Trophoblast cell (in vitro differentiated cells and primary cell): ENCODE data around the gene PARP3.

ENCODE experiments used
- DNase-seq, 2 donors: peaks; one replicate each; pipeline ENCODE4 v3.0.0-alpha.2; 2016
- H2AFZ ChIP-seq: 2 replicates; pipeline ENCODE4 v1.6.1; 2013; ENCODE audit warnings: low read length, moderate library complexity, mild to moderate bottlenecking; ENCODE audit not compliant: insufficient read depth, poor library complexity
- H2AK5ac ChIP-seq: 2 replicates; pipeline ENCODE4 v1.6.1; 2013; ENCODE audit warnings: mild to moderate bottlenecking, low read length
- H2BK120ac ChIP-seq: 2 replicates; pipeline ENCODE4 v1.6.1; 2013; ENCODE audit warnings: low read length, mild to moderate bottlenecking, moderate library complexity; ENCODE audit not compliant: insufficient read depth, poor library complexity
- H2BK12ac ChIP-seq: 2 replicates; pipeline ENCODE4 v1.6.1; 2013; ENCODE audit warnings: mild to moderate bottlenecking, low read length, moderate library complexity
- H2BK5ac ChIP-seq: 2 replicates; pipeline ENCODE4 v1.6.1; 2013; ENCODE audit warnings: low read length, low read depth, moderate library complexity, mild to moderate bottlenecking; ENCODE audit not compliant: poor library complexity
- H3K14ac ChIP-seq: 2 replicates; pipeline ENCODE4 v1.6.1; 2013; ENCODE audit warnings: mild to moderate bottlenecking, low read length
- H3K18ac ChIP-seq: 2 replicates; pipeline ENCODE4 v1.6.1; 2013; ENCODE audit warnings: mild to moderate bottlenecking, low read length
- H3K23ac ChIP-seq: 2 replicates; pipeline ENCODE4 v1.6.1; 2013; ENCODE audit warnings: low read length
- H3K27ac ChIP-seq: 2 replicates; pipeline ENCODE4 v1.5.1; 2013; ENCODE audit warnings: low read depth, mild to moderate bottlenecking, inconsistent platforms, low read length, moderate library complexity
- H3K27me3 ChIP-seq: 2 replicates; pipeline ENCODE4 v1.6.1; 2013; ENCODE audit warnings: inconsistent platforms, mild to moderate bottlenecking, low read length, moderate library complexity; ENCODE audit not compliant: insufficient read depth
- H3K36me3 ChIP-seq, 2 experiments: 1 replicate in 1 of 2; 2 replicates in 1 of 2; pipeline ENCODE4 v1.6.1; 2013; ENCODE audit warnings: low read length in 2 of 2, mild to moderate bottlenecking in 2 of 2, moderate library complexity in 1 of 2; ENCODE audit not compliant: insufficient read depth in 2 of 2, control insufficient read depth in 1 of 2
- H3K4ac ChIP-seq: 2 replicates; pipeline ENCODE4 v1.6.1; 2013; ENCODE audit warnings: low read depth, mild to moderate bottlenecking, low read length, moderate library complexity
- H3K4me1 ChIP-seq, 2 experiments: 1 replicate in 1 of 2; 2 replicates in 1 of 2; pipeline ENCODE4 v1.6.1; 2013; ENCODE audit warnings: low read length in 2 of 2, mild to moderate bottlenecking in 2 of 2, moderate library complexity in 1 of 2; ENCODE audit not compliant: insufficient read depth in 2 of 2, control insufficient read depth in 1 of 2
- H3K4me2 ChIP-seq: 2 replicates; pipeline ENCODE4 v1.6.1; 2013; ENCODE audit warnings: inconsistent platforms, mild to moderate bottlenecking, low read length, moderate library complexity
- H3K4me3 ChIP-seq: 2 replicates; pipeline ENCODE4 v1.5.1; 2013; ENCODE audit warnings: mild to moderate bottlenecking, low read depth, low read length, inconsistent platforms
- H3K79me1 ChIP-seq: one replicate; pipeline ENCODE4 v1.6.1; 2013; ENCODE audit warnings: low read length
- H3K79me2 ChIP-seq: 2 replicates; pipeline ENCODE4 v1.6.1; 2013; ENCODE audit warnings: low read length, mild to moderate bottlenecking; ENCODE audit not compliant: control insufficient read depth, insufficient read depth, poor library complexity
- H3K9ac ChIP-seq: 2 replicates; pipeline ENCODE4 v1.6.1; 2013; ENCODE audit warnings: mild to moderate bottlenecking, low read length
- H3K9me3 ChIP-seq: 2 replicates; pipeline ENCODE4 v1.6.1; 2013; ENCODE audit warnings: low read depth, mild to moderate bottlenecking, control low read depth, inconsistent platforms, low read length; ENCODE audit not compliant: insufficient read depth
- H4K12ac ChIP-seq: 2 replicates; pipeline ENCODE4 v1.6.1; 2013; ENCODE audit warnings: low read depth, mild to moderate bottlenecking, low read length, moderate library complexity
- H4K8ac ChIP-seq: 2 replicates; pipeline ENCODE4 v1.6.1; 2013; ENCODE audit warnings: low read depth, mild to moderate bottlenecking, low read length, moderate library complexity
- H4K91ac ChIP-seq: one replicate; pipeline ENCODE4 v1.6.1; 2013; ENCODE audit warnings: low read depth, mild to moderate bottlenecking, low read length, moderate library complexity
- WGBS: extraction: QIAGEN DNeasy Blood & Tissue Kit; methylation state at CpG from one replicate; pipeline ENCODE4 v1.1.7; 2013; ENCODE audit warnings: missing lambda C conversion rate; ENCODE audit not compliant: insufficient read length, insufficient coverage; ENCODE audit errors: extremely low coverage; 5-methylcytosine and 5-hydroxymethylcytosine counted together

PARP3 gene

DNA sequence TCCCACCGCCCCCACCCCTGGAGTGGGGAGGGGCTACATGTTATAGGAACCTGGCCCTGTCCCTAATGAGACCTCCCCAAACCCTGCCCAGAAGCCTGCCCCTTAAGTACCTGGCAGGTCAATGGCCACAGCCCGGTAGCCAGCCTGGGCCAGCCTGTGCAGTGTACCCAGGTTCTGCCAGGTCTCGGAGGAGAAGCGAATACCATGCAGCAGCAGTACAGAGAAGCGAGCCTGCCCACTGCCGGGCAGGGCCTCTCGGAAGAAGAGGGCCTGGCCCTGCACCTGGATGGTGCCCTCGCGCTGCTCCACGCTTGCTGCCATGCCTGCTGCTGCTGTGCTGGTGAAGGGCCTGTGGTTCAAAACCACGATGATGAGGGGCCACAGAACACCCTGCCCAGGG lies 29.2 kb downstream of the PARP3 start:
- H3K23ac ChIP-seq = no peak overlapping the region
- H2BK12ac ChIP-seq = no peak overlapping the region
- H2AK5ac ChIP-seq = no peak overlapping the region
- no peak overlapping the region for H3K27ac ChIP-seq
- H3K9me3 ChIP-seq = no peaks in the 10 kb centered on the region
- H2BK5ac ChIP-seq = no peak overlapping the region
- H3K18ac ChIP-seq = no peak overlapping the region
- peaks cover 28 to 36% of the 10 kb centered on the region in 2 experiments for H3K4me1 ChIP-seq
- no peaks in the 10 kb centered on the region for H3K27me3 ChIP-seq
- H3K4ac ChIP-seq = no peak overlapping the region
- H3K4me3 ChIP-seq = no peak overlapping the region
- no peak for DNase-seq
- H3K4me2 ChIP-seq = no peak overlapping the region
- H4K12ac ChIP-seq = no peak overlapping the region
- no peak overlapping the region for H2BK120ac ChIP-seq
- no peaks in the 10 kb centered on the region for H3K36me3 ChIP-seq
- no peak overlapping the region for H4K91ac ChIP-seq
- peaks cover 27% of the 10 kb centered on the region for H3K79me1 ChIP-seq
- WGBS = no CpG with 5 or more reads among the region's 11 CpGs
- H2AFZ ChIP-seq = no peak overlapping the region
- H4K8ac ChIP-seq = no peak overlapping the region
- H3K9ac ChIP-seq = no peak overlapping the region
- peaks cover 14% of the 10 kb centered on the region for H3K79me2 ChIP-seq
- H3K14ac ChIP-seq = no peak overlapping the region

DNA sequence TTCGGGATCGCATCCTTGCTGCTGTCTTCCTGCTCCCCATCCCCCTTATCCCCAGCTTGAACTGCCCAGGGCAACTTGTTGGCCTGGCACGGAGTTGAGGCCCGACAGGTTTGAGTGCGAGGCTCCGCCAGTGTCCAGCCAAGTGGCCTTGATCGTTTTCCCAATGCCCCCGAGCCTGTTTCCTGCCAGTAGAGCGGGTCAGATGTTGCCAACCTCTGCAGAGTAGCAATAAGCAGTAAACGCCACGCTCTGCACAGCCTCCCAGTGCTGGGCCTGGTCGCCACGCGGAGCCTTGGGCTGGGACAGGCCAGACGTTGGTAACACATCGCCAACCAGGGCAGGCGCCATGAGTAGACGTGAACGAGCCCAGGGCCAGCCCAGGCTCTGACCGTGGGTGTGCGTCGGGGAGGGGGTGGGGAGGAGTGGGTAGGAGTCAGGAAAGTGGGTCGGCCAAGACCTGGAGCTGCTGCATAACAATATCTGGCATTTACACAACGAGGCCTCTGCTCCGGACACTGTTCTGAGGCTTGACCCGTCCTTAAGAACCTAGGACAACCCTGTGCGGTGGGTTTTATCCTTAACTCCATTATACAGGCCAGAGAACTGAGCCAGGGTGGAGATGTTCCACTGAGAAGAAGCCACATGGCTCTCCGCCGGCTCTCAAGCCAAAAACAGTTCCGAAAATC lies 32.3 kb downstream of the PARP3 start:
- peak overlapping the region; percentile 24 for H3K9ac ChIP-seq

DNA sequence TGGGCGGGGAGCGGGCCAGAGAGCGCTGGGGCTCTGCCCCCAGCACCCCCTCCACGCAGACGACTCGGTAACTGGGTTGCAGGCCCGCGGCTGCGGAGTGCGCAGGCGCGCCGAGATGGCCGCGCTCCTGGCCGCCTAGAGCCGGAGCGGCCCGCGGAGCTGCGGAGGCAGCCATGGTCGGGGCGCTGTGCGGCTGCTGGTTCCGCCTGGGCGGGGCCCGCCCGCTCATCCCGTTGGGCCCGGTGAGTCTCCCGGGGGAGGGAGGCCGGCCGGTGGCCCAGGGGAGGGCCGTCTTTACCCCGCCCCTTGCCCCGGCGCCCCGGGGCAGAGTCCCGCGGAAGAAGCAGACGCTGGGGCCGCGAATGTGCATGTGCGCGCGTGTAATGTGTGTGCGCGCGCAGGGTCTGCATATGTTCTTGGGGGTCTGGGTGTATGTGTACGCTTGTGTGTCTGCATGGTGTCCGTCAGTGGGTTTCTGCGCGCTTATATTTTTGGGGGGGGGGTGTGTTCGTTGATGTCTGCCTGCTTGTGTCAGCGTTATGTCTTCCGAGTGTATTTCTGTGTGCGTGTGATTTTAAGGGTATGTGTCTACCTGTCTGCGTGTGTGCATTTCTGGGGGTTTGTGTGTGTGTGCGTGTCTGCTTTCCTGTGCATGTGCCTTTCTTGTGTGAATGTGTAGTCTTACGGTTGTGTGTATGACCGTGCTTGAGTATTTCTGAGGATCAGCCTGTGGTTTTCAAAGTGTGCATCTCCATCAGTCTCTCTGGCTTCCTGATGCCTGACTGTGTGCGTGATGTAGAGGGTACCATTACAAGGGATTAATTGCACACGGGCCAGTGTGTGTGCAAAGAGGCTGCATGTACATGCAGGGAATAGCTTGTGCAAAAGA lies 33.0 kb downstream of the PARP3 start, which contains the start of gene ABHD14A:
Gene ABHD14A (plus strand): TSS at position 102 of the 889 bp plus-strand sequence. CDS start 72 bp downstream, at position 174.
- H2BK120ac ChIP-seq = peak within 1 kb of the TSS; percentile 70
- H3K4me1 ChIP-seq = peaks cover 15 to 19% of the 10 kb centered on the region in 2 experiments
- H3K14ac ChIP-seq = peak within 1 kb of the TSS; percentile 54
- H3K27ac ChIP-seq = no peak within 1 kb of the TSS
- WGBS = no CpG with 5 or more reads among the region's 63 CpGs
- peaks cover 1% of the 10 kb centered on the region for H3K9me3 ChIP-seq
- H2AK5ac ChIP-seq = peak within 1 kb of the TSS; percentile 10
- H3K23ac ChIP-seq = no peak within 1 kb of the TSS
- no peak within 1 kb of the TSS for H3K4ac ChIP-seq
- H3K79me2 ChIP-seq = peaks cover 4% of the 10 kb centered on the region
- H4K91ac ChIP-seq = peak within 1 kb of the TSS; percentile 26
- H4K12ac ChIP-seq = peak within 1 kb of the TSS; percentile 62
- no peaks in the 10 kb centered on the region for H3K27me3 ChIP-seq
- no peak within 1 kb of the TSS for H2BK5ac ChIP-seq
- H3K4me2 ChIP-seq = peak within 1 kb of the TSS; percentile 79
- peak within 1 kb of the TSS; percentile 59 for H2AFZ ChIP-seq
- DNase-seq = peak; percentile 63 to 78
- H3K79me1 ChIP-seq = peaks cover 13% of the 10 kb centered on the region
- peak within 1 kb of the TSS; percentile 51 for H4K8ac ChIP-seq
- H3K4me3 ChIP-seq = peak within 1 kb of the TSS; percentile 67
- peak within 1 kb of the TSS; percentile 36 for H3K9ac ChIP-seq
- peak within 1 kb of the TSS; percentile 20 for H3K18ac ChIP-seq
- H2BK12ac ChIP-seq = peak within 1 kb of the TSS; percentile 9
- H3K36me3 ChIP-seq = no peaks in the 10 kb centered on the region

More for the DNA sequence above, 32.3 kb downstream of the PARP3 start:
- peak overlapping the region; percentile 26 for H4K91ac ChIP-seq
- peak overlapping the region; percentile 67 for H3K4me3 ChIP-seq
- peak overlapping the region; percentile 10 for H2AK5ac ChIP-seq
- peaks cover 4% of the 10 kb centered on the region for H3K79me2 ChIP-seq
- no peak for DNase-seq
- H3K23ac ChIP-seq = no peak overlapping the region
- H2BK120ac ChIP-seq = peak overlapping the region; percentile 70
- H3K79me1 ChIP-seq = peaks cover 13% of the 10 kb centered on the region
- peaks cover 15 to 19% of the 10 kb centered on the region in 2 experiments for H3K4me1 ChIP-seq
- H3K27ac ChIP-seq = no peak overlapping the region
- peak overlapping the region; percentile 59 for H2AFZ ChIP-seq
- no peak overlapping the region for H3K4ac ChIP-seq
- H4K12ac ChIP-seq = peak overlapping the region; percentile 62
- H3K18ac ChIP-seq = peak overlapping the region; percentile 20
- peak overlapping the region; percentile 51 for H4K8ac ChIP-seq
- peak overlapping the region; percentile 79 for H3K4me2 ChIP-seq
- no peaks in the 10 kb centered on the region for H3K9me3 ChIP-seq
- H3K36me3 ChIP-seq = no peaks in the 10 kb centered on the region
- H2BK5ac ChIP-seq = no peak overlapping the region
- no peaks in the 10 kb centered on the region for H3K27me3 ChIP-seq
- WGBS = no CpG with 5 or more reads among the region's 30 CpGs
- H3K14ac ChIP-seq = peak overlapping the region; percentile 54
- peak overlapping the region; percentile 9 for H2BK12ac ChIP-seq

DNA sequence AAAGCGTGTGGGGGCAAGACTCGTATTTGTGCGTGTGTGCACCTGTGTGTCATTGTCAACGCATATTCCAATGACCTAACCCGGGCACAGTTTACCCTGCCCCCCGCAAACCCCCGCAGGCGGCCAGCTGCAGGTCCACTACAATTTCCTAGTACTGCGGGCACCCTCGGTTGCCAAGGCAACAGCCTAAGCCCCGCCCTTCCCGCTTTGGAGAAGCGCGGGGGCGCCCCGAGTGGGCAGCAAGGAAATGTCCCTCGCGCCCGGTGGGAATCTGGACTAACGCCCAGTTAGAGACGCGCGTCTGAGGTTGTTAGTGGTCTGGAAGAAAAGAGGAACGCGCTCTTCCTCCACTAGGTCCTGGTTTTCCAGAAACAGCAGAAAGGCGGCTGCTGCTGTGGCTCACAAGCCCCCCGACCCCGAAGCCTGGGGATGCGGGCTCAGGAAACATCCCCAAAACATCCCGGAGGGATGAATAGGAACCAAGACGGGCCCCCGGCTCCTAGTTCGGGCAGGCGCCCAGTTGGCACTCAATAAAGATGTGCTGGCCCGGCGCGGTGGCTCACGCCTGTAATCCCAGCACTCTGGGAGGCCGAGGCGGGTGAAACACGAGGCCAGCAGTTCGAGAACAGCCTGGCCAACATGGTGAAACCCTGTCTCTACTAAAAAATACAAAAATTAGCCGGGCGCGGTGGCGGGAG lies 33.8 kb downstream of the PARP3 start:
- Histone ChIP-seq H3K4me1 (peaks cover 15 to 19% of the 10 kb centered on the region in 2 experiments), H3K14ac (no peak overlapping the region), H3K4me2 (peak overlapping the region; percentile 79), H3K79me2 (peaks cover 4% of the 10 kb centered on the region), H3K4me3 (no peak overlapping the region), H3K27ac (no peak overlapping the region), H2BK5ac (no peak overlapping the region), H3K23ac (no peak overlapping the region), H3K18ac (no peak overlapping the region), H2AFZ (no peak overlapping the region), H3K4ac (no peak overlapping the region), H3K9ac (no peak overlapping the region), H3K36me3 (no peaks in the 10 kb centered on the region), H4K8ac (no peak overlapping the region), H4K91ac (no peak overlapping the region), H3K27me3 (no peaks in the 10 kb centered on the region), H4K12ac (no peak overlapping the region), H3K79me1 (peaks cover 13% of the 10 kb centered on the region), H2BK12ac (no peak overlapping the region), H3K9me3 (peaks cover 3% of the 10 kb centered on the region), H2BK120ac (no peak overlapping the region), H2AK5ac (no peak overlapping the region)
- no CpG with 5 or more reads among the region's 46 CpGs for WGBS
- DNase-seq = peak in 1 of 2 donors; percentile 58
